Activated CD4-positive, alpha-beta T cell treated with anti-CD3 and anti-CD28 coated beads, Interleukin-2, amount 10 ng/mL, durations not matched to agents 7 days and 5 days (primary cell): ENCODE measurements around the gene PCNX3. TPM values are rescaled to one million over a fixed set of nuclear protein-coding genes. Genes with fewer than 3 reads are reported as not detected.

ENCODE experiments used
- CTCF ChIA-PET: fragments of 350-600 bp; sonication (Branson Sonifier 250); formaldehyde crosslinking; loops from one replicate; lab custom pipeline; 2021; ENCODE audit warnings: antibody characterized with exemption; lab: Charles Lee
- POLR2A ChIA-PET: fragments of 350-600 bp; sonication (Branson Sonifier 250); formaldehyde crosslinking; loops from one replicate; lab custom pipeline; 2021; ENCODE audit warnings: antibody characterized with exemption; lab: Charles Lee
- DNase-seq: peaks from one replicate; pipeline ENCODE4 v3.0.0-alpha.2; 2020
- H3K27ac Mint-ChIP-seq: one replicate; pipeline ENCODE4 v1.8.0; 2021; ENCODE audit warnings: mild to moderate bottlenecking, moderate library complexity, mixed read lengths
- H3K27me3 Mint-ChIP-seq: one replicate; pipeline ENCODE4 v1.8.0; 2021; ENCODE audit warnings: mixed read lengths
- H3K36me3 Mint-ChIP-seq: one replicate; pipeline ENCODE4 v1.8.0; 2021; ENCODE audit warnings: low read depth, mixed read lengths
- H3K4me1 Mint-ChIP-seq: one replicate; pipeline ENCODE4 v1.8.0; 2021; ENCODE audit warnings: mixed read lengths
- H3K4me3 Mint-ChIP-seq: one replicate; pipeline ENCODE4 v1.8.0; 2021; ENCODE audit warnings: mild to moderate bottlenecking, moderate library complexity, mixed read lengths
- H3K9me3 Mint-ChIP-seq: one replicate; pipeline ENCODE4 v1.8.0; 2021; ENCODE audit warnings: mixed read lengths
- total RNA-seq, 2 experiments: library from RNA; stranded (reverse); gene quantifications; one replicate each; pipeline ENCODE4 v1.2.3, GENCODE V29; 2021

The PCNX3 gene
- total RNA-seq, 2 experiments from 2014 or later, result 47.7 to 50.2 TPM

GRCh38 chr11:65609665-65610064 is 5.9 kb upstream of the PCNX3 start:
- POLR2A ChIA-PET, result no interaction called here

GRCh38 chr11:65610404-65610803 is 5.2 kb upstream of the PCNX3 start:
- ChIA-PET CTCF (interaction anchor here (0.9 to 4.2 kb wide), 8 partner anchors 12 to 274 kb away, joined by 3 to 24 read pairs (median 4); no protein-coding TSS in a partner anchor), POLR2A (no interaction called here)
- Mint-ChIP-seq H3K27ac (peak overlapping the region; percentile 66), H3K27me3 (no peaks in the 10 kb centered on the region), H3K4me1 (peaks cover 51% of the 10 kb centered on the region), H3K9me3 (no peaks in the 10 kb centered on the region), H3K4me3 (no peak overlapping the region), H3K36me3 (peaks cover 31% of the 10 kb centered on the region)
- DNase-seq, result no peak

More at GRCh38 chr11:65609665-65610064, 5.9 kb upstream of the PCNX3 start:
- no peaks in the 10 kb centered on the region for H3K9me3 Mint-ChIP-seq
- no peak overlapping the region for H3K4me3 Mint-ChIP-seq
- no peaks in the 10 kb centered on the region for H3K27me3 Mint-ChIP-seq
- DNase-seq, result no peak
- peaks cover 51% of the 10 kb centered on the region for H3K4me1 Mint-ChIP-seq
- H3K27ac Mint-ChIP-seq, result peak overlapping the region; percentile 66
- CTCF ChIA-PET, result interaction anchor here (1.2 to 4.2 kb wide), 7 partner anchors 16 to 275 kb away, joined by 3 to 24 read pairs (median 5); no protein-coding TSS in a partner anchor
- H3K36me3 Mint-ChIP-seq, result peaks cover 35% of the 10 kb centered on the region

- H3K4me1 Mint-ChIP-seq, result peaks cover 51% of the 10 kb centered on the region
- H3K9me3 Mint-ChIP-seq, result no peaks in the 10 kb centered on the region
- H3K27ac Mint-ChIP-seq, result peak overlapping the region; percentile 91
- DNase-seq, result no peak
- H3K36me3 Mint-ChIP-seq, result peaks cover 28% of the 10 kb centered on the region
- CTCF ChIA-PET, result interaction anchor here (0.9 to 4.5 kb wide), 7 partner anchors 13 to 273 kb away, joined by 3 to 34 read pairs (median 4); partner anchors contain the start of genes FAM89B and ZNRD2
- no peaks in the 10 kb centered on the region for H3K27me3 Mint-ChIP-seq
- POLR2A ChIA-PET, result no interaction called here
- H3K4me3 Mint-ChIP-seq, result peak overlapping the region; percentile 95
Measured at GRCh38 chr11:65611028-65611757, 4.4 kb upstream of the PCNX3 start.

GRCh38 chr11:65611758-65612603 is 3.6 kb upstream of the PCNX3 start:
- H3K36me3 Mint-ChIP-seq, result peaks cover 32% of the 10 kb centered on the region
- peak overlapping the region; percentile 91 for H3K27ac Mint-ChIP-seq
- POLR2A ChIA-PET, result no interaction called here
- no peaks in the 10 kb centered on the region for H3K9me3 Mint-ChIP-seq
- CTCF ChIA-PET, result interaction anchor here (1.0 to 4.5 kb wide), 11 partner anchors 8 to 100 kb away, joined by 3 to 34 read pairs (median 5); partner anchors contain the start of genes FAM89B, KAT5, SIPA1 and ZNRD2
- H3K4me3 Mint-ChIP-seq, result peak overlapping the region; percentile 95
- no peak for DNase-seq
- H3K27me3 Mint-ChIP-seq, result no peaks in the 10 kb centered on the region
- H3K4me1 Mint-ChIP-seq, result peaks cover 58% of the 10 kb centered on the region

GRCh38 chr11:65612691-65613090 is 2.9 kb upstream of the PCNX3 start:
- POLR2A ChIA-PET, result interaction anchor here (0.6 kb wide), 1 partner anchor 272 kb away, joined by 3 read pairs; no protein-coding TSS in a partner anchor
- Mint-ChIP-seq H3K27ac (peak overlapping the region; percentile 91), H3K9me3 (no peaks in the 10 kb centered on the region)

GRCh38 chr11:65613091-65613928 is 2.3 kb upstream of the PCNX3 start:
- peaks cover 64% of the 10 kb centered on the region for H3K4me1 Mint-ChIP-seq
- H3K27me3 Mint-ChIP-seq, result no peaks in the 10 kb centered on the region
- peaks cover 29% of the 10 kb centered on the region for H3K36me3 Mint-ChIP-seq
- peak; percentile 19 for DNase-seq
- H3K27ac Mint-ChIP-seq, result peak overlapping the region; percentile 91
- H3K4me3 Mint-ChIP-seq, result peak overlapping the region; percentile 95
- ChIA-PET CTCF (interaction anchor here (1.0 to 4.5 kb wide), 13 partner anchors 10 to 167 kb away, joined by 3 to 34 read pairs (median 4); partner anchors contain the start of genes FAM89B, KAT5, SIPA1 and ZNRD2), POLR2A (interaction anchor here (0.6 kb wide), 2 partner anchors 271 to 368 kb away, joined by 3 to 12 read pairs; no protein-coding TSS in a partner anchor)
- no peaks in the 10 kb centered on the region for H3K9me3 Mint-ChIP-seq

More at GRCh38 chr11:65612691-65613090, 2.9 kb upstream of the PCNX3 start:
- H3K36me3 Mint-ChIP-seq, result peaks cover 31% of the 10 kb centered on the region
- H3K4me3 Mint-ChIP-seq, result peak overlapping the region; percentile 95
- H3K27me3 Mint-ChIP-seq, result no peaks in the 10 kb centered on the region
- peaks cover 65% of the 10 kb centered on the region for H3K4me1 Mint-ChIP-seq
- CTCF ChIA-PET, result interaction anchor here (1.0 to 4.5 kb wide), 12 partner anchors 9 to 99 kb away, joined by 3 to 34 read pairs (median 4); partner anchors contain the start of genes FAM89B, KAT5, SIPA1 and ZNRD2
- no peak for DNase-seq

GRCh38 chr11:65615950-65616574 is 486 bp downstream of the PCNX3 start:
- Mint-ChIP-seq H3K36me3 (peaks cover 30% of the 10 kb centered on the region), H3K4me3 (peak overlapping the region; percentile 95), H3K9me3 (no peaks in the 10 kb centered on the region), H3K27me3 (no peaks in the 10 kb centered on the region), H3K27ac (peak overlapping the region; percentile 97), H3K4me1 (peaks cover 43% of the 10 kb centered on the region)
- ChIA-PET POLR2A (interaction anchor here (1.2 kb wide), 2 partner anchors 116 to 117 kb away, joined by 3 to 5 read pairs; partner anchors contain the start of gene MALAT1), CTCF (interaction anchor here (1.1 to 4.5 kb wide), 11 partner anchors 9 to 203 kb away, joined by 3 to 34 read pairs (median 5); partner anchors contain the start of genes EHBP1L1, FAM89B, KAT5 and SIPA1)
- peak; percentile 51 for DNase-seq

GRCh38 chr11:65616575-65617001 is 1.0 kb downstream of the PCNX3 start:
- Mint-ChIP-seq H3K27ac (peak overlapping the region; percentile 91), H3K4me1 (peaks cover 38% of the 10 kb centered on the region), H3K9me3 (no peaks in the 10 kb centered on the region), H3K36me3 (peaks cover 32% of the 10 kb centered on the region), H3K27me3 (no peaks in the 10 kb centered on the region), H3K4me3 (peak overlapping the region; percentile 93)
- CTCF ChIA-PET, result interaction anchor here (1.1 to 3.8 kb wide), 6 partner anchors 9 to 202 kb away, joined by 3 to 24 read pairs (median 5); partner anchors contain the start of gene SIPA1
- DNase-seq, result peak; percentile 46
- POLR2A ChIA-PET, result no interaction called here

GRCh38 chr11:65617136-65617850 is 1.7 kb downstream of the PCNX3 start:
- ChIA-PET CTCF (interaction anchor here (1.1 to 3.8 kb wide), 5 partner anchors 8 to 202 kb away, joined by 3 to 24 read pairs (median 7); partner anchors contain the start of gene SIPA1), POLR2A (no interaction called here)
- H3K27me3 Mint-ChIP-seq, result no peaks in the 10 kb centered on the region
- H3K9me3 Mint-ChIP-seq, result no peaks in the 10 kb centered on the region
- no peak for DNase-seq
- peak overlapping the region; percentile 93 for H3K4me3 Mint-ChIP-seq
- H3K27ac Mint-ChIP-seq, result peak overlapping the region; percentile 91
- peaks cover 32% of the 10 kb centered on the region for H3K36me3 Mint-ChIP-seq
- H3K4me1 Mint-ChIP-seq, result peaks cover 32% of the 10 kb centered on the region

- peaks cover 31% of the 10 kb centered on the region for H3K36me3 Mint-ChIP-seq
- H3K4me1 Mint-ChIP-seq, result peaks cover 23% of the 10 kb centered on the region
- no peak for DNase-seq
- H3K27ac Mint-ChIP-seq, result no peak overlapping the region
- POLR2A ChIA-PET, result no interaction called here
- no peaks in the 10 kb centered on the region for H3K27me3 Mint-ChIP-seq
- CTCF ChIA-PET, result interaction anchor here (0.9 to 3.8 kb wide), 5 partner anchors 7 to 24 kb away, joined by 3 to 24 read pairs (median 7); partner anchors contain the start of gene SIPA1
- H3K4me3 Mint-ChIP-seq, result no peak overlapping the region
- H3K9me3 Mint-ChIP-seq, result no peaks in the 10 kb centered on the region
Measured at GRCh38 chr11:65617990-65618751, 2.6 kb downstream of the PCNX3 start.
